ENCODE results near the gene CFAP61.
A peak's percentile ranks its signal among the peaks of the same experiment; 100 is the strongest.
"Not testable (repeated sequence)": the region's sequence is repeated elsewhere in the genome, so short reads cannot be mapped to it uniquely, and the experiment has no call there.

Gene CFAP61

GRCh38 chr20:20052074-20052970, at the start of gene CFAP61, which contains the start of gene CRNKL1:
Gene CFAP61 (plus strand): TSS chr20:20052532. CDS start chr20:20056654, 4,122 bp downstream.
Gene CRNKL1 (minus strand): TSS chr20:20052466. CDS start chr20:20052342, 124 bp downstream.
- peak; percentile 94 for DNase-seq (ENCODE audit: low read depth)

GRCh38 chr20:20003031-20003954, 49.0 kb upstream of the CFAP61 start:
- no peak for DNase-seq (ENCODE audit: low read depth)

GRCh38 chr20:20003955-20004322, 48.4 kb upstream of the CFAP61 start:
- not testable (repeated sequence) for DNase-seq (ENCODE audit: low read depth)

GRCh38 chr20:20005342-20005741, 47.0 kb upstream of the CFAP61 start:
- no peak for DNase-seq (ENCODE audit: low read depth)

GRCh38 chr20:20009784-20010253, 42.5 kb upstream of the CFAP61 start:
- DNase-seq (ENCODE audit: low read depth), result no peak

GRCh38 chr20:20010639-20011500, 41.5 kb upstream of the CFAP61 start:
- DNase-seq (ENCODE audit: low read depth), result no peak

GRCh38 chr20:20012541-20012940, 39.8 kb upstream of the CFAP61 start:
- no peak for DNase-seq (ENCODE audit: low read depth)

- DNase-seq (ENCODE audit: low read depth), result no peak
Measured at GRCh38 chr20:20014659-20015058, 37.7 kb upstream of the CFAP61 start.

- DNase-seq (ENCODE audit: low read depth), result peak; percentile 84
Measured at GRCh38 chr20:20017001-20017843, 35.1 kb upstream of the CFAP61 start, which contains the start of gene NAA20. Gene NAA20 (plus strand): TSS chr20:20017362. CDS start chr20:20017397, 35 bp downstream.

- no peak for DNase-seq (ENCODE audit: low read depth)
Measured at GRCh38 chr20:20017844-20018185, 34.5 kb upstream of the CFAP61 start.

- DNase-seq (ENCODE audit: low read depth), result no peak
Measured at GRCh38 chr20:20018366-20018765, 34.0 kb upstream of the CFAP61 start.

GRCh38 chr20:20019123-20019522, 33.2 kb upstream of the CFAP61 start:
- no peak for DNase-seq (ENCODE audit: low read depth)

GRCh38 chr20:20020908-20021307, 31.4 kb upstream of the CFAP61 start:
- no peak for DNase-seq (ENCODE audit: low read depth)

GRCh38 chr20:20021835-20022234, 30.5 kb upstream of the CFAP61 start:
- no peak for DNase-seq (ENCODE audit: low read depth)

- no peak for DNase-seq (ENCODE audit: low read depth)
Measured at GRCh38 chr20:20022498-20022897, 29.8 kb upstream of the CFAP61 start.

GRCh38 chr20:20023395-20023794, 28.9 kb upstream of the CFAP61 start:
- no peak for DNase-seq (ENCODE audit: low read depth)

GRCh38 chr20:20024942-20025341, 27.4 kb upstream of the CFAP61 start:
- DNase-seq (ENCODE audit: low read depth), result no peak

- no peak for DNase-seq (ENCODE audit: low read depth)
Measured at GRCh38 chr20:20027284-20027683, 25.0 kb upstream of the CFAP61 start.

GRCh38 chr20:20031790-20032189, 20.5 kb upstream of the CFAP61 start:
- DNase-seq (ENCODE audit: low read depth), result no peak

- no peak for DNase-seq (ENCODE audit: low read depth)
Measured at GRCh38 chr20:20034486-20034885, 17.8 kb upstream of the CFAP61 start.

GRCh38 chr20:20036756-20037155, 15.6 kb upstream of the CFAP61 start:
- DNase-seq (ENCODE audit: low read depth), result no peak
